Natural killer cell (primary cell): ENCODE results near the gene CEP89. TPM values are rescaled to one million over a fixed set of nuclear protein-coding genes. Genes with fewer than 3 reads are reported as not detected.

Source experiments
- ATAC-seq, 3 donors: fragments of 150-1000 bp in 2 of 3; fragments of 200-7000 bp in 1 of 3; cut with Tn5 transposase; 1 replicate in 1 of 3; 2 replicates in 2 of 3; pipeline ENCODE4 v1.10.0; 2021; ENCODE audit warnings: mild to moderate bottlenecking in 2 of 3, moderate library complexity in 2 of 3
- DNase-seq, 2 donors: peaks; one replicate each; pipeline versions ENCODE4 v3.0.0 to v3.0.0-alpha.2; 2013 to 2021; ENCODE audit warnings: mixed read lengths in 1 of 2
- H3K27ac ChIP-seq: one replicate; pipeline ENCODE4 v1.5.1; 2013; ENCODE audit warnings: mild to moderate bottlenecking, low read length
- H3K27me3 ChIP-seq: one replicate; pipeline ENCODE4 v1.6.1; 2013; ENCODE audit warnings: low read length; ENCODE audit not compliant: control insufficient read depth, insufficient read depth
- H3K36me3 ChIP-seq: one replicate; pipeline ENCODE4 v1.6.1; 2013; ENCODE audit warnings: low read length; ENCODE audit not compliant: control insufficient read depth, insufficient read depth
- H3K4me1 ChIP-seq: one replicate; pipeline ENCODE4 v1.6.1; 2013; ENCODE audit warnings: low read length; ENCODE audit not compliant: control insufficient read depth, insufficient read depth
- H3K4me3 ChIP-seq: one replicate; pipeline ENCODE4 v1.5.1; 2013; ENCODE audit warnings: low read length
- H3K9me3 ChIP-seq: one replicate; pipeline ENCODE4 v1.6.1; 2013; ENCODE audit warnings: low read length; ENCODE audit not compliant: control insufficient read depth, insufficient read depth
- H3K27ac Mint-ChIP-seq, 2 donors: one replicate each; pipeline ENCODE4 v1.8.0; 2022; ENCODE audit warnings: mild to moderate bottlenecking in 2 of 2, mixed read lengths in 2 of 2, moderate library complexity in 1 of 2
- H3K27me3 Mint-ChIP-seq, 2 donors: one replicate each; pipeline ENCODE4 v1.8.0; 2022; ENCODE audit warnings: low read depth in 2 of 2, mixed read lengths in 2 of 2
- H3K36me3 Mint-ChIP-seq: one replicate; pipeline ENCODE4 v1.8.0; 2022; ENCODE audit warnings: mixed read lengths
- H3K4me1 Mint-ChIP-seq, 2 donors: one replicate each; pipeline ENCODE4 v1.8.0; 2022; ENCODE audit warnings: mixed read lengths in 2 of 2
- H3K4me3 Mint-ChIP-seq: one replicate; pipeline ENCODE4 v1.8.0; 2022; ENCODE audit warnings: mild to moderate bottlenecking, moderate library complexity, mixed read lengths
- H3K9me3 Mint-ChIP-seq, 2 donors: one replicate each; pipeline ENCODE4 v1.8.0; 2022; ENCODE audit warnings: mixed read lengths in 2 of 2
- WGBS: methylation state at CpG from one replicate; pipeline ENCODE4 v1.1.7; 2013; ENCODE audit warnings: missing lambda C conversion rate; ENCODE audit not compliant: insufficient coverage; 5-methylcytosine and 5-hydroxymethylcytosine counted together
- intact Hi-C: fragments of 100-400 bp; cut with micrococcal nuclease; formaldehyde crosslinking; loops from one replicate; pipeline ENCODE4 v1.14.2; 2022
- total RNA-seq, 4 donors: library from RNA; stranded (reverse); fragments of 120-200 nt in 1 of 4; gene quantifications; one replicate each; pipeline versions ENCODE4 v1.2.3 to v1.2.4, GENCODE V29; 2013 to 2022
- TF ChIP-seq, protein P1 (sequence below): fragments of 200-600 bp; IDR thresholded peaks from one replicate; pipeline ENCODE4 v1.8.0; 2022; ENCODE audit warnings: antibody characterized with exemption

The CEP89 gene
- total RNA-seq, 3 donors from 2014 or later (not counting 1 experiment from before 2014, with no cell fraction given) = 7.6 to 12.0 (median 10.3) TPM

DNA sequence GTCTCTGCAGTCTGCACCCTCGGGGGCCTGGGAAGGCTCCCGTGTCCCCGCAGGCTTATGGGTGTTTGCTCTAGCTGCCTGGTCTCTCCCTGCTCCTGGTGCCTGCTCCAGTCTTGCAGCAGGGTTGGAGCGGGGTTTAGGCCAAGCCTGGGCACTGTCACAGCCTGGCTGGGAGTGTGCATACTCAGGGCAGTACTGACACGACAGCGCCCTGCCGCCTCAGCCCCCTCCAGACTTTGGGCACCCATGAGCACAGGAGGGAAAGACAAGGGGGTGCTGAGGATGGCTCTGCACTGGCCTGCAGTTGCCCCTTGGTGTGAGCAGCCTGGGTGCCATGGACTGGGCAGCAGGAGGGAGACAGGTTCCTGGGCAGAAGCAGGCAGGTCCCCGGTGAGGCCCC is 35.7 kb downstream of the CEP89 start:
- Histone ChIP-seq H3K27ac (no peak overlapping the region), H3K4me1 (no peaks in the 10 kb centered on the region), H3K36me3 (peaks cover 9% of the 10 kb centered on the region), H3K4me3 (no peak overlapping the region), H3K27me3 (no peaks in the 10 kb centered on the region), H3K9me3 (no peaks in the 10 kb centered on the region)
- intact Hi-C loops = no loop called here
- H3K9me3 Mint-ChIP-seq = no peaks in the 10 kb centered on the region
- H3K27me3 Mint-ChIP-seq = no peaks in the 10 kb centered on the region
- H3K36me3 Mint-ChIP-seq = no peaks in the 10 kb centered on the region
- ATAC-seq (no peak), DNase-seq (no peak)
- TF ChIP-seq, protein P1, sequence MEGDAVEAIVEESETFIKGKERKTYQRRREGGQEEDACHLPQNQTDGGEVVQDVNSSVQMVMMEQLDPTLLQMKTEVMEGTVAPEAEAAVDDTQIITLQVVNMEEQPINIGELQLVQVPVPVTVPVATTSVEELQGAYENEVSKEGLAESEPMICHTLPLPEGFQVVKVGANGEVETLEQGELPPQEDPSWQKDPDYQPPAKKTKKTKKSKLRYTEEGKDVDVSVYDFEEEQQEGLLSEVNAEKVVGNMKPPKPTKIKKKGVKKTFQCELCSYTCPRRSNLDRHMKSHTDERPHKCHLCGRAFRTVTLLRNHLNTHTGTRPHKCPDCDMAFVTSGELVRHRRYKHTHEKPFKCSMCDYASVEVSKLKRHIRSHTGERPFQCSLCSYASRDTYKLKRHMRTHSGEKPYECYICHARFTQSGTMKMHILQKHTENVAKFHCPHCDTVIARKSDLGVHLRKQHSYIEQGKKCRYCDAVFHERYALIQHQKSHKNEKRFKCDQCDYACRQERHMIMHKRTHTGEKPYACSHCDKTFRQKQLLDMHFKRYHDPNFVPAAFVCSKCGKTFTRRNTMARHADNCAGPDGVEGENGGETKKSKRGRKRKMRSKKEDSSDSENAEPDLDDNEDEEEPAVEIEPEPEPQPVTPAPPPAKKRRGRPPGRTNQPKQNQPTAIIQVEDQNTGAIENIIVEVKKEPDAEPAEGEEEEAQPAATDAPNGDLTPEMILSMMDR = no peak
- H3K27ac Mint-ChIP-seq = no peak overlapping the region
- 96% methylated on average over 8 of the region's 8 CpGs for WGBS
- peaks cover 0 to 8% of the 10 kb centered on the region in 2 donors for H3K4me1 Mint-ChIP-seq
- H3K4me3 Mint-ChIP-seq = no peak overlapping the region

DNA sequence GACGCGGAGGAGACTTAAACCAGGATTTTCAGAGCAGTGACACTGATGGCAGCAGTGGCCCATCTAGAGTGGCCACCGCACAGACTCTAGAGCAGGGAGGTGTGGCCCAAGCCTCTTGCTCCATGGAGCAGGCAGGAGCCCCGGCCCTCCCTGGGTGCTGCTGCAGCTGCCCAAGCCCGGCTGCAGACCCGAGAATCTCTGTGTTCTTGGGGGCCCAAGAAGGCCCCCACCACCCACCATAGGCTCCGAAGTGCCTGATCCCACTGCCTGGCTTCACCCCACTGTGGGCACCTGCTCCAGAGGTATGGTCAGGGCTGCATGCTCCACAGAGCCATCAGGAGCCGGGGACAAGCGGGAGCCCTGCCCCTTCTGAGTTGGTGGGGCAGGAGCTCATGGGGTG is 36.1 kb downstream of the CEP89 start:
- Histone ChIP-seq H3K36me3 (peaks cover 12% of the 10 kb centered on the region), H3K4me3 (no peak overlapping the region), H3K9me3 (no peaks in the 10 kb centered on the region), H3K27ac (no peak overlapping the region), H3K4me1 (no peaks in the 10 kb centered on the region), H3K27me3 (no peaks in the 10 kb centered on the region)
- no peaks in the 10 kb centered on the region for H3K36me3 Mint-ChIP-seq
- H3K27me3 Mint-ChIP-seq = no peaks in the 10 kb centered on the region
- no peak for ATAC-seq
- intact Hi-C loops = no loop called here
- WGBS = 96% methylated on average over 9 of the region's 9 CpGs
- H3K9me3 Mint-ChIP-seq = no peaks in the 10 kb centered on the region
- DNase-seq = no peak
- H3K27ac Mint-ChIP-seq = no peak overlapping the region
- TF ChIP-seq, protein P1 = no peak
- H3K4me1 Mint-ChIP-seq = peaks cover 0 to 8% of the 10 kb centered on the region in 2 donors
- H3K4me3 Mint-ChIP-seq = no peak overlapping the region

DNA sequence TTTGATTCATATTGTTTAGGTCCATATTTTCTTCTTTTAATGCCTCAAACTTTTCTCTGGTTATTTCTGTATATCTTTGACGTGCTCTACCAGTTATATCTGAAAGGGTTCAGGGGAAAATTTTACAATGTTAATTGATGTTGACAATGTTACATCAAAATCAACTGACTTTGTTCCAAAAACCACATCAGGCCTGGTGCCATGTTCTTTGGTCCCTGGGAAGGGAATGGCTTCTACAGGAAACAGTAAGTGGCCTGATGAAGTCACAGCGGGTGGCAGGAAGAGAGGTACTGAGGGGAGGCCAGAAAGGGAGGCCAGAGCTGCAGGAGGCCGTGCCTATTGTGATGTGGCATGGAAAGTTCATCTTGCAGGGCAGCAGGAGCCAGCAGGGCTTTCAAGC is 38.2 kb downstream of the CEP89 start:
- intact Hi-C loops = no loop called here
- Mint-ChIP-seq H3K9me3 (no peaks in the 10 kb centered on the region), H3K4me3 (no peak overlapping the region), H3K27ac (peak overlapping the region in 1 of 2 donors; percentile 15), H3K27me3 (no peaks in the 10 kb centered on the region), H3K36me3 (peaks cover 6% of the 10 kb centered on the region), H3K4me1 (peaks cover 0 to 8% of the 10 kb centered on the region in 2 donors)
- H3K27me3 ChIP-seq = no peaks in the 10 kb centered on the region
- DNase-seq = no peak
- no peak overlapping the region for H3K27ac ChIP-seq
- TF ChIP-seq, protein P1 = no peak
- H3K9me3 ChIP-seq = no peaks in the 10 kb centered on the region
- peaks cover 16% of the 10 kb centered on the region for H3K36me3 ChIP-seq
- no peak for ATAC-seq
- H3K4me1 ChIP-seq = no peaks in the 10 kb centered on the region
- 95% methylated on average over 2 of the region's 3 CpGs for WGBS
- no peak overlapping the region for H3K4me3 ChIP-seq

DNA sequence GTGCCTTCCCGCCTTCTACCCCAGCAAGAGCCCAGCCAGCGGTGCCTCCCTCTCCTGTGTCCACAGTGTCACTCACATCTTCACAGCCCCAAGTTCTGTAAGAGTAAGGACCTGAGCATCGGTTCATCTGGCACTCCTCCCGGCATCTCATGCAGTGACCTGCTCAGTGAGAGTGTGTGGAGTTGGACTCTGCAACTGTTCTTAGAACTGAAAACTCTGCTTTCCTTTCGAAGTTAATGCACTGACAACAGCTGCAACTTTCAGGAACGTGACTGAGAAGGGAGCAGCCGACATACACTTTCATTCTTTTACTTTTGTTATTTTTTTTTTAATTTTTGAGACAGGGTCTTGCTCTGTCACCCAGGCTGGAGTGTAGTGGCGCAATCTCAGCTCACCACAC is 41.2 kb downstream of the CEP89 start:
- no peak overlapping the region for H3K27ac ChIP-seq
- no peaks in the 10 kb centered on the region for H3K4me1 ChIP-seq
- Mint-ChIP-seq H3K4me1 (peaks cover 0 to 8% of the 10 kb centered on the region in 2 donors), H3K9me3 (peaks cover 2 to 4% of the 10 kb centered on the region in 2 donors), H3K36me3 (peaks cover 13% of the 10 kb centered on the region), H3K27ac (no peak overlapping the region), H3K4me3 (no peak overlapping the region), H3K27me3 (no peaks in the 10 kb centered on the region)
- ATAC-seq (no peak), DNase-seq (no peak)
- peaks cover 17% of the 10 kb centered on the region for H3K36me3 ChIP-seq
- WGBS = 97% methylated on average over 6 of the region's 8 CpGs
- intact Hi-C loops = no loop called here
- TF ChIP-seq, protein P1 = no peak
- peaks cover 3% of the 10 kb centered on the region for H3K9me3 ChIP-seq
- H3K27me3 ChIP-seq = no peaks in the 10 kb centered on the region
- no peak overlapping the region for H3K4me3 ChIP-seq
